RWPE1 (cell line): ENCODE results near the gene CTRB1.
A peak's percentile ranks its signal among the peaks of the same experiment; 100 is the strongest.

Experiments used
- CTCF ChIA-PET: fragments of 350-600 bp; sonication (Branson Sonifier 250); formaldehyde crosslinking; extraction: SDS; loops from one replicate; lab custom pipeline; 2021; lab: Yijun Ruan, JAX
- POLR2A ChIA-PET: fragments of 400-600 bp; formaldehyde crosslinking; extraction: SDS; loops from one replicate; lab custom pipeline; 2020; ENCODE audit warnings: antibody characterized with exemption; ENCODE audit not compliant: low non-redundant PET; lab: Yijun Ruan, JAX
- DNase-seq: peaks from one replicate; pipeline ENCODE4 v3.0.0; 2012; ENCODE audit warnings: low spot score
- H3K27ac ChIP-seq: fragments of 450-650 bp; 2 replicates; pipeline ENCODE4 v1.5.1; 2017
- TF ChIP-seq, protein P1 (sequence below): fragments of 450-650 bp; conservative IDR thresholded peaks from 2 replicates; pipeline ENCODE4 v1.5.1; 2017; ENCODE audit warnings: low read depth, mild to moderate bottlenecking

Gene CTRB1

DNA sequence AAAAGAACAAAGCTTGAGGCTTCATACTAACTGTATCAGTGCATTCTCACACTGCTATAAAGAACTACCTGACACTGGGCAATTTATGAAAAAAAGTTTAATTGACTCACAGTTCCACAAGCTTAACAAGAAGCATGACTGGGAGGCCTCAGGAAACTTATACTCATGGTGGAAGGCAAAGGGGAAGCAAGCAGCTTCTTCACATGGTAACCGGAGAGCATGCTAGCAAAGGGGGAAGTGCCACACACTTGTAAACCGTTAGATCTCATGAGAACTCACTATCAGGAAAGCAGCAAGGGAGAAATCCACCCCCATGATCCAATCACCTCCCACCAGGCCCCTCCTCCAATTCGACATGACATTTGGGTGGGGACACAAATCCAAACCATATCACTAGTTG lies 37.2 kb upstream of the CTRB1 start:
- CTCF ChIA-PET = interaction anchor here (0.6 kb wide), 1 partner anchor 307 kb away, joined by 6 read pairs; no protein-coding TSS in a partner anchor
- H3K27ac ChIP-seq = no peak overlapping the region
- POLR2A ChIA-PET = no interaction called here
- no peak for DNase-seq
- TF ChIP-seq, protein P1, sequence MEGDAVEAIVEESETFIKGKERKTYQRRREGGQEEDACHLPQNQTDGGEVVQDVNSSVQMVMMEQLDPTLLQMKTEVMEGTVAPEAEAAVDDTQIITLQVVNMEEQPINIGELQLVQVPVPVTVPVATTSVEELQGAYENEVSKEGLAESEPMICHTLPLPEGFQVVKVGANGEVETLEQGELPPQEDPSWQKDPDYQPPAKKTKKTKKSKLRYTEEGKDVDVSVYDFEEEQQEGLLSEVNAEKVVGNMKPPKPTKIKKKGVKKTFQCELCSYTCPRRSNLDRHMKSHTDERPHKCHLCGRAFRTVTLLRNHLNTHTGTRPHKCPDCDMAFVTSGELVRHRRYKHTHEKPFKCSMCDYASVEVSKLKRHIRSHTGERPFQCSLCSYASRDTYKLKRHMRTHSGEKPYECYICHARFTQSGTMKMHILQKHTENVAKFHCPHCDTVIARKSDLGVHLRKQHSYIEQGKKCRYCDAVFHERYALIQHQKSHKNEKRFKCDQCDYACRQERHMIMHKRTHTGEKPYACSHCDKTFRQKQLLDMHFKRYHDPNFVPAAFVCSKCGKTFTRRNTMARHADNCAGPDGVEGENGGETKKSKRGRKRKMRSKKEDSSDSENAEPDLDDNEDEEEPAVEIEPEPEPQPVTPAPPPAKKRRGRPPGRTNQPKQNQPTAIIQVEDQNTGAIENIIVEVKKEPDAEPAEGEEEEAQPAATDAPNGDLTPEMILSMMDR = no peak

DNA sequence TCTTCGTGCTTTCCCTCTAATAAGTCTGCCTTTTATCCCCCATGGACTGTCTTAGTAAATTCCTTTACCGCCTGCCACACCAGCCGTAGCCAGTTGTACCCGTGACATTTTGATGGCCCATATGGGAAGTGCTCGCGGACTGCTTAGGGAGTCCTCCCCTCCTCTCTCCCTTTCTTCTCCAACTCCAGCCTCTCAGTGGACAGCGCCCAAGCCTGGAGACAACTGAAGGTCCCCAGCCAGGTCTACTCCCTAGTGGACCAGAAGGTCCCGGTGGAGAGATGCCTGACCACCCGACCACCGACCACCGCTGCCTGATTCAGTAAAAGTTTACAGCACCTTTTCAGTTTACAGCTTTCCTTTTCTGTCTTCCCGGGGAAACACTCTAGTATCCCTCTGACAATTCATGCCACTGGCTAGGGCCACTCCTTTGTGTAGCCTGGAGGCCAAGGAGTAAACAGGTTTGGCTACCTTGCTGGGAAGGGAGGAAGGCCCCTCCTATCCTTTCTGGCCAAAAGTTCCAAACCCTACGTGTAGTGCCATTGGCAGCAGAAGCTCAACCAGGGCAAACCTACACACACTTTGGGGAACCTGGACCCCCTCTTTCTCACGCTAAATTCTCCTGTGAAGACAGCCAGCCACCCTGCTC lies 29.8 kb upstream of the CTRB1 start:
- ChIA-PET CTCF (interaction anchor here (0.9 kb wide), 1 partner anchor 327 kb away, joined by 3 read pairs; no protein-coding TSS in a partner anchor), POLR2A (no interaction called here)
- TF ChIP-seq, protein P1 = no peak
- H3K27ac ChIP-seq = no peak overlapping the region
- peak; percentile 36 for DNase-seq

DNA sequence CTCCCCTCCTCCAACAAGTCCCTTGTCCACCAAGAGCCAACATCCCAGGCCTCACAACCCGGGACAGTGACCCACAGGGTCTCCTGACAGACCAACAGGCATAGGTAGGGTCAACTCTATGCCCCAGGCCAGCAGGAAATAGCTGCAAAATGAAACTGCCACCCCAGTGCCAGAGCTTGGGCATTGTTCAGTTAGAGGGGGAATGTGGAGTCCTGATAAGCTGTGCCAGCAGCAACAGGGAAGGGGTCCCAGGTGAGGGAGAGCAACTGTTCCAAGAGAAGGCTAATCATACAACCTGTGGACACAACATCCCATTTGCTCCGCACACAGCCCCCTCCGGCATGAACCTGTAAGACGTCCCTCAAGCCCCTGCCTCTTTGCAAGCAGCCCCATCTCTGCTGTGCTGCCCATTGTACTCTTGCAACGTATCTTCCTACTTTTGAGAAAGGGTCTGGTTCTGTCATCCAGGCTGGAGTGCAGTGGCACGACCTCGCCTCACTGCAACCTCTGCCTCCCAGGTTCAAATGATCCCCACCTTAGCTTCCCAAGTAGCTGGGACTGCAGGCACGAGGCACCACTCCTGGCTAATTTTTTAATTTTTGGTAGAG lies 29.0 kb upstream of the CTRB1 start:
- CTCF ChIA-PET = interaction anchor here (0.9 to 1.1 kb wide), 2 partner anchors 45 to 327 kb away, joined by 3 to 4 read pairs; no protein-coding TSS in a partner anchor
- TF ChIP-seq, protein P1 = no peak
- H3K27ac ChIP-seq = no peak overlapping the region
- POLR2A ChIA-PET = no interaction called here
- no peak for DNase-seq

DNA sequence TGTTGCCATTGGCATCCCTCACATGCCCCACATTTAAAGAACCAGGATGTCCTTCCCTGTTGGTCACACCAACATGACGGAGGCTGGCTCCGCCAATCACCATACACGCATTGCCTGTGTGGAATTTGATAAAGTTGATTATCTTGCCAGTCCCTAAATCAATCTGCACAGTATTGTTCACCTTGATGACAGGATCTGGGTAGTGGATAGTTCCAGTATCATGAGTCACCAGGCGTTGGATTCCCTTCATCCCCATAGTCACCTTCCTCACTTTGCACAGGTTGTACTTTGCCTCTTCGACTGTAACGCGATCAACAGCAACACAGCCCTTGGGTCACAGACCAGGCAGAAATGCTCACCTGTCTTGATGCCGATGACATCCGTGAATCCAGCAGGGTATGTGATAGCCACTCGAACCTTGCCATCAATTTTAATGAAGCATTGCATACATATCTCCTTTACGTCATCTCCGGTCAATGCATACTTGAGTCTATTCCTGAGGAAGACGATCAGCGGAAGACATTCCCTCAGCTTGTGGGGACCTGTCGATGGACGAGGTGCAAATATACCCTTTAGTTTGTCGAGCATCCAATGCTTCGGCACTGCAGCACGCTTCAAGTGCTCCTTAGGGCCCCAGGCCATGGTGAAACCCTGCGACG lies 26.1 kb upstream of the CTRB1 start:
- POLR2A ChIA-PET = no interaction called here
- TF ChIP-seq, protein P1 = no peak
- no peak for DNase-seq
- no peak overlapping the region for H3K27ac ChIP-seq
- CTCF ChIA-PET = no interaction called here

DNA sequence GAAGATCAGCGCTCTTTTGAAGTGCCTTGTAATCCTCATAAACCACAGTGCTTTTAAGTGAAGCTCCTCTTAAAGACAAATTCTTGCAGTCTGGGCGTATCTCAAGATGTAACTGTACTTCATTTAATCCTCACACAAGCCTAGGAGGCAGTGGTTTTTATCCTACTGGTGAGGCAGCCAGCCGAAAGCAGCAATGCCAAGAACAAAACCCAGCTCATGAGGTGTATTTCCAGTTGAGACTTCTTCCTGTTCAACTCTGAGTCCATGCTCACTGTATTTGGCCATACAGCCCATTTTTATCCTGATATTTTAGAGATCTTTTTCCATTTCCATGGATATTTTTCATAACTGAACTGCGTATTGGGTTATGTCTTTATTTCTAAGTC lies 25.5 kb upstream of the CTRB1 start:
- TF ChIP-seq, protein P1 = no peak
- POLR2A ChIA-PET = no interaction called here
- DNase-seq = no peak
- no peak overlapping the region for H3K27ac ChIP-seq
- CTCF ChIA-PET = no interaction called here

DNA sequence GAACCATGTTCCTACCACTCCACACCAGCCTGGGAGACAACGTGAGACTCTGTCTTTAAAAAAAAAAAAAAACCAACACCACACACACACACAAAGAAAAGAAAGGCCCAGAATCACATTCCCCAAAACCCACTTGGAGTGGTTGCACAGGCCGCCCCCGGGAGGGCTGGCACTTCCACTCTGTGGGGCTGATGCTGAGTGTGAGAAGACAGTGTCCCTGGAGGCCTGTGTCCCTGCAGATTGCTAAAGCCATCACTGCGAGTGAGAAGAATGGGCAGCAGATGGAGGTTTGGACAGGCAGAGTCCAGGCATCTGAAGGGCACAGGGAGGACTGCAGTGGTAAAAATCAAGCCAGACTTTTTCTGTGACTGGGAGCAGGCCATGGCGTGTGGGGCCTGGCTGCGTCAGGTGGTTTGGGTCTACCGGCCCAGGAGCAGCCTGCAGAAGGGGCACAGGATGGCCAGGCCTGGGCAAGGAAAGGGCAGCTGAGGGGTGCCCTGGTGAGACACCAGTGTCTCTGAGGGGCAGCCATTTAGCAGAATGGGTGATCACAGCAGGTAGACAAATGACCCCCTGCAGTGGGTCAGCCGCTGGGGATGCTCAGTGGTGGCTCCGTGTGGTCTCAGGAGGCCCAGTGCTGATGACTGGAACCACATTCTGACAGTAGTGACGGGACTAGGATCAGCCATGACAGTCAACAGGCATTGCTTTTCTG lies 24.9 kb upstream of the CTRB1 start:
- TF ChIP-seq, protein P1 = no peak
- DNase-seq = no peak
- H3K27ac ChIP-seq = no peak overlapping the region
- ChIA-PET POLR2A (no interaction called here), CTCF (no interaction called here)
